Activated T-helper 17 cell treated with anti-CD3 and anti-CD28 coated beads, Interleukin-2, amount 50 U/mL, for 72 hours (primary cell): ENCODE data around the gene USP17L20. TPM values are rescaled to one million over a fixed set of nuclear protein-coding genes. Genes with fewer than 3 reads are reported as not detected.
"Not testable (repeated sequence)": the region's sequence is repeated elsewhere in the genome, so short reads cannot be mapped to it uniquely, and the experiment has no call there.

ENCODE experiments used
- ATAC-seq: fragments of 150-1000 bp; cut with Tn5 transposase; replicated peaks from 2 replicates; pipeline ENCODE4 v1.10.0; 2021; ENCODE audit warnings: mild to moderate bottlenecking, moderate library complexity
- H3K27ac Mint-ChIP-seq: one replicate; pipeline ENCODE4 v1.8.0; 2022; ENCODE audit warnings: mixed read lengths
- H3K27me3 Mint-ChIP-seq: one replicate; pipeline ENCODE4 v1.8.0; 2022; ENCODE audit warnings: mixed read lengths
- H3K36me3 Mint-ChIP-seq: one replicate; pipeline ENCODE4 v1.8.0; 2022; ENCODE audit warnings: low read depth, mild to moderate bottlenecking, mixed read lengths
- H3K4me1 Mint-ChIP-seq: one replicate; pipeline ENCODE4 v1.8.0; 2022; ENCODE audit warnings: mixed read lengths
- H3K4me3 Mint-ChIP-seq: one replicate; pipeline ENCODE4 v1.8.0; 2022; ENCODE audit warnings: mild to moderate bottlenecking, mixed read lengths
- H3K9me3 Mint-ChIP-seq: one replicate; pipeline ENCODE4 v1.8.0; 2022; ENCODE audit warnings: mixed read lengths
- total RNA-seq, 2 donors: library from RNA; stranded (reverse); gene quantifications; one replicate each; pipeline ENCODE4 v1.2.3, GENCODE V29; 2022

The USP17L20 gene
- total RNA-seq, 2 donors from 2014 or later = not detected

- not testable (repeated sequence) for H3K4me1 Mint-ChIP-seq, ATAC-seq, H3K9me3 Mint-ChIP-seq, H3K4me3 Mint-ChIP-seq, H3K27me3 Mint-ChIP-seq, H3K27ac Mint-ChIP-seq, H3K36me3 Mint-ChIP-seq
Observed at GRCh38 chr4:9271719-9272118, 13.8 kb downstream of the USP17L20 start.

Other genes starting within 250 kb of the USP17L20 start
- not detected for gene FAM90A26, start 87.7 kb upstream of the USP17L20 start, total RNA-seq
- gene USP17L10, start 47.5 kb upstream of the USP17L20 start, total RNA-seq = not detected
- gene USP17L11, start 42.7 kb upstream of the USP17L20 start, total RNA-seq = not detected
- not detected for gene USP17L12, start 38.0 kb upstream of the USP17L20 start, total RNA-seq
- not detected for gene USP17L13, start 33.2 kb upstream of the USP17L20 start, total RNA-seq
- not detected for gene USP17L15, start 23.7 kb upstream of the USP17L20 start, total RNA-seq
- not detected for gene USP17L17, start 14.2 kb upstream of the USP17L20 start, total RNA-seq
- gene USP17L18, start 9.5 kb upstream of the USP17L20 start, total RNA-seq = not detected
- gene USP17L19, start 4.7 kb upstream of the USP17L20 start, total RNA-seq = not detected
- gene USP17L21, start 4.7 kb downstream of the USP17L20 start, total RNA-seq = not detected
- gene USP17L22, start 9.5 kb downstream of the USP17L20 start, total RNA-seq = not detected
- not detected for gene USP17L24, start 67.0 kb downstream of the USP17L20 start, total RNA-seq
- gene USP17L25, start 71.8 kb downstream of the USP17L20 start, total RNA-seq = not detected
- not detected for gene USP17L26, start 76.5 kb downstream of the USP17L20 start, total RNA-seq
- gene USP17L5, start 81.3 kb downstream of the USP17L20 start, total RNA-seq = not detected
- not detected for gene USP17L27, start 86.0 kb downstream of the USP17L20 start, total RNA-seq
- gene USP17L28, start 90.8 kb downstream of the USP17L20 start, total RNA-seq = not detected
- not detected for gene USP17L29, start 95.5 kb downstream of the USP17L20 start, total RNA-seq
- gene USP17L30, start 105.0 kb downstream of the USP17L20 start, total RNA-seq = not detected
- gene DEFB131A, start 186.3 kb downstream of the USP17L20 start, total RNA-seq = not detected